ENCODE data around the gene POLR1H. TPM values are rescaled to one million over a fixed set of nuclear protein-coding genes. Genes with fewer than 3 reads are reported as not detected.

The POLR1H gene
- total RNA-seq, 1 experiment from 2014 or later: 32.6 TPM

Other genes with a start within 250 kb of the POLR1H start
- not detected in 2 replicates for gene HLA-G, start 233.4 kb upstream of the POLR1H start, total RNA-seq (2014; rRNA removed; shearing (Covaris generic))
- 610 and 721 TPM in 2 replicates for gene HLA-A, start 118.7 kb upstream of the POLR1H start, total RNA-seq (2014; rRNA removed; shearing (Covaris generic))
- gene PPP1R11, start 5.9 kb downstream of the POLR1H start, total RNA-seq (2014; rRNA removed; shearing (Covaris generic)): 57.8 and 68.7 TPM in 2 replicates
- not detected in 2 replicates for gene RNF39, start 14.5 kb downstream of the POLR1H start, total RNA-seq (2014; rRNA removed; shearing (Covaris generic))
- 0.12 TPM in 1 of 2 replicates, not detected in the other for gene TRIM31, start 51.8 kb downstream of the POLR1H start, total RNA-seq (2014; rRNA removed; shearing (Covaris generic))
- not detected in 2 replicates for gene TRIM40, start 74.9 kb downstream of the POLR1H start, total RNA-seq (2014; rRNA removed; shearing (Covaris generic))
- gene TRIM10, start 99.9 kb downstream of the POLR1H start, total RNA-seq (2014; rRNA removed; shearing (Covaris generic)): not detected in 2 replicates
- 0.04 TPM in 1 of 2 replicates, not detected in the other for gene TRIM15, start 102.3 kb downstream of the POLR1H start, total RNA-seq (2014; rRNA removed; shearing (Covaris generic))
- gene TRIM26, start 152.1 kb downstream of the POLR1H start, total RNA-seq (2014; rRNA removed; shearing (Covaris generic)): 39.6 and 50.5 TPM in 2 replicates

Measured in H4 (cell line).